Nephron (organoid): ENCODE measurements around the gene NOL7.

ENCODE experiments used
- H3K27ac Mint-ChIP-seq, 3 experiments: 2 replicates each; pipeline ENCODE4 v1.8.0; 2020; ENCODE audit warnings: mixed read lengths in 3 of 3, mild to moderate bottlenecking in 2 of 3, moderate library complexity in 1 of 3
- H3K27me3 Mint-ChIP-seq: 2 replicates; pipeline ENCODE4 v1.8.0; 2021; ENCODE audit warnings: low read depth, mild to moderate bottlenecking, moderate library complexity, mixed read lengths
- H3K36me3 Mint-ChIP-seq: 2 replicates; pipeline ENCODE4 v1.8.0; 2020; ENCODE audit warnings: low read depth, mixed read lengths
- H3K4me1 Mint-ChIP-seq: 2 replicates; pipeline ENCODE4 v1.8.0; 2020; ENCODE audit warnings: mixed read lengths
- H3K4me3 Mint-ChIP-seq, 3 experiments: 2 replicates each; pipeline ENCODE4 v1.8.0; 2020; ENCODE audit warnings: mild to moderate bottlenecking in 3 of 3, mixed read lengths in 3 of 3, moderate library complexity in 2 of 3
- H3K9me3 Mint-ChIP-seq: 2 replicates; pipeline ENCODE4 v1.8.0; 2020; ENCODE audit warnings: mixed read lengths
- CTCF ChIP-seq, 3 experiments: fragments of 200-600 bp; sonication (generic); IDR thresholded peaks; one replicate each; pipeline ENCODE4 v1.5.0; 2021; ENCODE audit warnings: antibody characterized with exemption in 3 of 3; ENCODE audit not compliant: unreplicated experiment in 3 of 3

The NOL7 gene

GRCh38 chr6:13572951-13573654 is 42.0 kb upstream of the NOL7 start:
- Mint-ChIP-seq H3K4me3 (peak overlapping the region; percentile 94 to 96 (median 94)), H3K4me1 (peaks cover 8% of the 10 kb centered on the region), H3K9me3 (peaks cover 12% of the 10 kb centered on the region), H3K27me3 (peaks cover 4% of the 10 kb centered on the region), H3K27ac (peak overlapping the region; percentile 97 to 99 (median 98)), H3K36me3 (peaks cover 9% of the 10 kb centered on the region)
- TF ChIP-seq CTCF (IDR thresholded peaks at IDR 0.05; ENCODE audit: unreplicated experiment in 3 of 3) = no peak

- Mint-ChIP-seq H3K4me3 (peak overlapping the region; percentile 94 to 96 (median 94)), H3K4me1 (peaks cover 8% of the 10 kb centered on the region), H3K9me3 (peaks cover 13% of the 10 kb centered on the region), H3K27me3 (peaks cover 4% of the 10 kb centered on the region), H3K27ac (peak overlapping the region; percentile 97 to 99 (median 98)), H3K36me3 (peaks cover 10% of the 10 kb centered on the region)
- no peak for TF ChIP-seq CTCF (IDR thresholded peaks at IDR 0.05; ENCODE audit: unreplicated experiment in 3 of 3)
These were observed 41.4 kb upstream of the NOL7 start for GRCh38 chr6:13573669-13574110.

GRCh38 chr6:13574149-13574570 is 41.0 kb upstream of the NOL7 start:
- Mint-ChIP-seq H3K27me3 (peaks cover 4% of the 10 kb centered on the region), H3K4me3 (peak overlapping the region; percentile 94 to 98 (median 96)), H3K4me1 (peaks cover 8% of the 10 kb centered on the region), H3K36me3 (peaks cover 10% of the 10 kb centered on the region), H3K27ac (peak overlapping the region; percentile 97 to 99 (median 98)), H3K9me3 (peaks cover 13% of the 10 kb centered on the region)
- peak; percentile 58 to 64 (median 60) for TF ChIP-seq CTCF (IDR thresholded peaks at IDR 0.05; ENCODE audit: unreplicated experiment in 3 of 3)

- peak within 1 kb of the TSS; percentile 97 to 99 (median 98) for H3K27ac Mint-ChIP-seq
- peaks cover 11% of the 10 kb centered on the region for H3K36me3 Mint-ChIP-seq
- H3K4me3 Mint-ChIP-seq = peak within 1 kb of the TSS; percentile 94 to 98 (median 96)
- H3K4me1 Mint-ChIP-seq = peaks cover 8% of the 10 kb centered on the region
- peaks cover 13% of the 10 kb centered on the region for H3K9me3 Mint-ChIP-seq
- peaks cover 4% of the 10 kb centered on the region for H3K27me3 Mint-ChIP-seq
- TF ChIP-seq CTCF (IDR thresholded peaks at IDR 0.05; ENCODE audit: unreplicated experiment in 3 of 3) = no peak
These were observed 40.4 kb upstream of the NOL7 start, which contains the start of gene SIRT5 for GRCh38 chr6:13574571-13575376. Gene SIRT5, plus strand, starts transcription at chr6:13574601. Its CDS starts 9,510 bp downstream, at chr6:13584111.

- Mint-ChIP-seq H3K36me3 (peaks cover 17% of the 10 kb centered on the region), H3K4me1 (peaks cover 8% of the 10 kb centered on the region), H3K9me3 (peaks cover 13% of the 10 kb centered on the region), H3K4me3 (peak overlapping the region; percentile 94 to 98 (median 96)), H3K27me3 (peaks cover 4% of the 10 kb centered on the region), H3K27ac (peak overlapping the region; percentile 96 to 99 (median 98))
- peak; percentile 87 to 92 (median 91) for TF ChIP-seq CTCF (IDR thresholded peaks at IDR 0.05; ENCODE audit: unreplicated experiment in 3 of 3)
These were observed 39.8 kb upstream of the NOL7 start for GRCh38 chr6:13575377-13575775.
